ENCODE data around the gene PCDHGA6.
"Not testable (repeated sequence)": the region's sequence is repeated elsewhere in the genome, so short reads cannot be mapped to it uniquely, and the experiment has no call there.

Gene PCDHGA6

GRCh38 chr5:141394401-141395187 lies 20.9 kb downstream of the PCDHGA6 start:
- not testable (repeated sequence) for DNase-seq

- peak in 1 of 14 donors; percentile 17 for DNase-seq
These were observed 24.3 kb downstream of the PCDHGA6 start, which contains the start of gene PCDHGB5 for GRCh38 chr5:141397756-141398551. Gene PCDHGB5 (plus strand): TSS chr5:141397947. CDS start chr5:141398128, 181 bp downstream.

- no peak for DNase-seq
These were observed 24.9 kb downstream of the PCDHGA6 start for GRCh38 chr5:141398608-141399007.

- DNase-seq: no peak
These were observed 26.0 kb downstream of the PCDHGA6 start for GRCh38 chr5:141399555-141400258.

- peak in 1 of 14 donors; percentile 2 for DNase-seq
These were observed 29.0 kb downstream of the PCDHGA6 start, which contains the start of gene PCDHGA9 for GRCh38 chr5:141402553-141403243. Gene PCDHGA9 (plus strand): TSS chr5:141402778. CDS start chr5:141402953, 175 bp downstream.

GRCh38 chr5:141403387-141403786 lies 29.7 kb downstream of the PCDHGA6 start:
- DNase-seq: no peak

GRCh38 chr5:141407790-141408505 lies 34.3 kb downstream of the PCDHGA6 start, which contains the start of gene PCDHGB6:
Gene PCDHGB6 (plus strand): TSS chr5:141408021. CDS start chr5:141408203, 182 bp downstream.
- DNase-seq: peak in 1 of 14 donors; percentile 21

- no peak for DNase-seq
These were observed 36.1 kb downstream of the PCDHGA6 start for GRCh38 chr5:141409598-141410306.

GRCh38 chr5:141411575-141411974 lies 37.9 kb downstream of the PCDHGA6 start:
- no peak for DNase-seq

GRCh38 chr5:141412854-141413539 lies 39.3 kb downstream of the PCDHGA6 start, which contains the start of gene PCDHGA10:
Gene PCDHGA10 (plus strand): TSS chr5:141412987. CDS start chr5:141413176, 189 bp downstream.
- no peak for DNase-seq

- no peak for DNase-seq
These were observed 39.9 kb downstream of the PCDHGA6 start for GRCh38 chr5:141413540-141414069.

- not testable (repeated sequence) for DNase-seq
These were observed 41.0 kb downstream of the PCDHGA6 start for GRCh38 chr5:141414548-141415274.

GRCh38 chr5:141415275-141415618 lies 41.6 kb downstream of the PCDHGA6 start:
- not testable (repeated sequence) for DNase-seq

GRCh38 chr5:141417494-141418172 lies 43.9 kb downstream of the PCDHGA6 start, which contains the start of gene PCDHGB7:
Gene PCDHGB7 (plus strand): TSS chr5:141417677. CDS start chr5:141417860, 183 bp downstream.
- DNase-seq: peak in 4 of 14 donors; percentile 29 to 45 (median 36)

- DNase-seq: no peak
These were observed 45.6 kb downstream of the PCDHGA6 start for GRCh38 chr5:141419074-141419880.

- DNase-seq: no peak
These were observed 47.3 kb downstream of the PCDHGA6 start, which contains the start of gene PCDHGA11 for GRCh38 chr5:141420855-141421488. Gene PCDHGA11 (plus strand): TSS chr5:141421051. CDS start chr5:141421228, 177 bp downstream.

- DNase-seq: no peak
These were observed 47.8 kb downstream of the PCDHGA6 start for GRCh38 chr5:141421489-141421855.
